ENCODE results near the gene TMEM214.

TMEM214 gene

GRCh38 chr2:27053321-27053720 is 20.6 kb downstream of the TMEM214 start:
- TF ChIP-seq SIN3A (IDR thresholded peaks at IDR 0.05; ENCODE audit: borderline replicate concordance, insufficient read depth, low read length) (no peak), TAF1 (IDR thresholded peaks at IDR 0.05; ENCODE audit: borderline replicate concordance, insufficient read depth, low read length) (no peak), POLR2AphosphoS5 (IDR thresholded peaks at IDR 0.05; ENCODE audit: low read depth, low read length) (no peak), REST (IDR thresholded peaks at IDR 0.05; ENCODE audit: insufficient read depth in 1 of 2, low read depth in 2 of 2, low read length in 2 of 2) (no peak), FOXP2 (optimal IDR thresholded peaks at IDR 0.05; ENCODE audit: borderline replicate concordance, extremely low read depth, extremely low read length, insufficient read depth) (no peak)

GRCh38 chr2:27053776-27054175 is 21.0 kb downstream of the TMEM214 start:
- TF ChIP-seq TAF1 (IDR thresholded peaks at IDR 0.05; ENCODE audit: borderline replicate concordance, insufficient read depth, low read length) (no peak), FOXP2 (optimal IDR thresholded peaks at IDR 0.05; ENCODE audit: borderline replicate concordance, extremely low read depth, extremely low read length, insufficient read depth) (no peak), POLR2AphosphoS5 (IDR thresholded peaks at IDR 0.05; ENCODE audit: low read depth, low read length) (no peak), SIN3A (IDR thresholded peaks at IDR 0.05; ENCODE audit: borderline replicate concordance, insufficient read depth, low read length) (no peak), REST (IDR thresholded peaks at IDR 0.05; ENCODE audit: insufficient read depth in 1 of 2, low read depth in 2 of 2, low read length in 2 of 2) (no peak)

- TF ChIP-seq POLR2AphosphoS5 (IDR thresholded peaks at IDR 0.05; ENCODE audit: low read depth, low read length) (no peak), REST (IDR thresholded peaks at IDR 0.05; ENCODE audit: insufficient read depth in 1 of 2, low read depth in 2 of 2, low read length in 2 of 2) (no peak), SIN3A (IDR thresholded peaks at IDR 0.05; ENCODE audit: borderline replicate concordance, insufficient read depth, low read length) (no peak), TAF1 (IDR thresholded peaks at IDR 0.05; ENCODE audit: borderline replicate concordance, insufficient read depth, low read length) (no peak), FOXP2 (optimal IDR thresholded peaks at IDR 0.05; ENCODE audit: borderline replicate concordance, extremely low read depth, extremely low read length, insufficient read depth) (no peak)
Observed at GRCh38 chr2:27054721-27055120, 22.0 kb downstream of the TMEM214 start.

GRCh38 chr2:27057184-27057583 is 24.4 kb downstream of the TMEM214 start:
- no peak for TF ChIP-seq TAF1 (IDR thresholded peaks at IDR 0.05; ENCODE audit: borderline replicate concordance, insufficient read depth, low read length)
- TF ChIP-seq POLR2AphosphoS5 (IDR thresholded peaks at IDR 0.05; ENCODE audit: low read depth, low read length) = no peak
- TF ChIP-seq SIN3A (IDR thresholded peaks at IDR 0.05; ENCODE audit: borderline replicate concordance, insufficient read depth, low read length) = no peak
- no peak for TF ChIP-seq REST (IDR thresholded peaks at IDR 0.05; ENCODE audit: insufficient read depth in 1 of 2, low read depth in 2 of 2, low read length in 2 of 2)
- TF ChIP-seq FOXP2 (optimal IDR thresholded peaks at IDR 0.05; ENCODE audit: borderline replicate concordance, extremely low read depth, extremely low read length, insufficient read depth) = no peak

GRCh38 chr2:27058210-27058609 is 25.4 kb downstream of the TMEM214 start:
- no peak for TF ChIP-seq SIN3A (IDR thresholded peaks at IDR 0.05; ENCODE audit: borderline replicate concordance, insufficient read depth, low read length)

Data from PFSK-1 (cell line).